ENCODE results near the gene CDK5.
"Not testable (repeated sequence)": the region's sequence is repeated elsewhere in the genome, so short reads cannot be mapped to it uniquely, and the experiment has no call there.

CDK5 gene

GRCh38 chr7:151015967-151016366 is 41.7 kb downstream of the CDK5 start:
- no peak for DNase-seq (ENCODE audit: low read depth, low spot score)

GRCh38 chr7:151014950-151015349 is 42.7 kb downstream of the CDK5 start:
- no peak for DNase-seq (ENCODE audit: low read depth, low spot score)

GRCh38 chr7:151013733-151014497 is 43.8 kb downstream of the CDK5 start:
- peak; percentile 43 for DNase-seq (ENCODE audit: low read depth, low spot score)

GRCh38 chr7:151013356-151013732 is 44.4 kb downstream of the CDK5 start:
- no peak for DNase-seq (ENCODE audit: low read depth, low spot score)

GRCh38 chr7:151012911-151013347 is 44.8 kb downstream of the CDK5 start:
- no peak for DNase-seq (ENCODE audit: low read depth, low spot score)

GRCh38 chr7:151012031-151012692 is 45.5 kb downstream of the CDK5 start:
- DNase-seq (ENCODE audit: low read depth, low spot score) = no peak

GRCh38 chr7:151011616-151012015 is 46.1 kb downstream of the CDK5 start:
- DNase-seq (ENCODE audit: low read depth, low spot score) = not testable (repeated sequence)

- DNase-seq (ENCODE audit: low read depth, low spot score) = no peak
Measured at GRCh38 chr7:151011097-151011409, 46.6 kb downstream of the CDK5 start.

GRCh38 chr7:151010307-151011096 is 47.2 kb downstream of the CDK5 start:
- no peak for DNase-seq (ENCODE audit: low read depth, low spot score)

GRCh38 chr7:151010037-151010306 is 47.7 kb downstream of the CDK5 start:
- no peak for DNase-seq (ENCODE audit: low read depth, low spot score)

GRCh38 chr7:151009327-151010036 is 48.2 kb downstream of the CDK5 start:
- no peak for DNase-seq (ENCODE audit: low read depth, low spot score)

- DNase-seq (ENCODE audit: low read depth, low spot score) = peak; percentile 54
Measured at GRCh38 chr7:151008511-151009323, 49.0 kb downstream of the CDK5 start.

- DNase-seq (ENCODE audit: low read depth, low spot score) = no peak
Measured at GRCh38 chr7:151008143-151008510, 49.6 kb downstream of the CDK5 start.

- no peak for DNase-seq (ENCODE audit: low read depth, low spot score)
Measured at GRCh38 chr7:151007469-151007898, 50.2 kb downstream of the CDK5 start.

- no peak for DNase-seq (ENCODE audit: low read depth, low spot score)
Measured at GRCh38 chr7:151006590-151007300, 51.0 kb downstream of the CDK5 start.

GRCh38 chr7:151005566-151005965 is 52.1 kb downstream of the CDK5 start:
- no peak for DNase-seq (ENCODE audit: low read depth, low spot score)
